Left lung (tissue), 10 donors: ENCODE data around the gene WDR72. TPM values are rescaled to one million over a fixed set of nuclear protein-coding genes. Genes with fewer than 3 reads are reported as not detected.

ENCODE experiments used
- ATAC-seq: fragments of 200-7000 bp; cut with Tn5 transposase; one replicate; pipeline ENCODE4 v1.9.1; 2020; ENCODE audit warnings: moderate library complexity
- DNase-seq, 4 donors: peaks; one replicate each; pipeline ENCODE4 v3.0.0-alpha.2; 2013 to 2020
- H3K27ac ChIP-seq, 2 donors: fragments of 200-600 bp; sonication (generic) in 1 of 2; one replicate each; pipeline versions ENCODE4 v1.5.0 to v1.8.0; 2020 to 2021
- H3K27me3 ChIP-seq, 2 donors: fragments of 200-600 bp; sonication (generic) in 1 of 2; one replicate each; pipeline versions ENCODE4 v1.5.0 to v1.8.0; 2020 to 2021
- H3K36me3 ChIP-seq, 2 donors: fragments of 200-600 bp; sonication (generic) in 1 of 2; one replicate each; pipeline versions ENCODE4 v1.5.0 to v1.8.0; 2020 to 2021
- H3K4me1 ChIP-seq, 2 donors: fragments of 200-600 bp; one replicate each; pipeline ENCODE4 v1.8.0; 2021
- H3K4me3 ChIP-seq, 2 donors: fragments of 200-600 bp; sonication (generic) in 1 of 2; one replicate each; pipeline versions ENCODE4 v1.5.0 to v1.8.0; 2020 to 2021; ENCODE audit warnings: mild to moderate bottlenecking in 1 of 2
- H3K9me3 ChIP-seq, 2 donors: fragments of 200-600 bp; sonication (generic) in 1 of 2; one replicate each; pipeline versions ENCODE4 v1.5.0 to v1.8.0; 2020 to 2021
- intact Hi-C, 2 donors: fragments of 100-400 bp; cut with DNase I; formaldehyde crosslinking; loops; one replicate each; pipeline versions ENCODE4 v1.11.2 to v1.14.2; 2022
- polyA plus RNA-seq, 6 donors: library from polyadenylated mRNA; unstranded; fragments of 120-200 nt; gene quantifications; one replicate each; pipeline ENCODE4 v1.2.1, GENCODE V29; 2013; ENCODE audit not compliant: insufficient read length in 6 of 6
- total RNA-seq, 2 donors: library from RNA; stranded (reverse); fragmentation: NEBNext Ultra II Directional; extraction: Animal tissue kit (Norgen Biotek cat#: 25700); gene quantifications; one replicate each; pipeline ENCODE4 v1.2.1, GENCODE V29; 2021
- TF ChIP-seq, protein P1 (sequence below), 2 donors: fragments of 200-600 bp; sonication (generic) in 1 of 2; IDR thresholded peaks; one replicate each; pipeline versions ENCODE4 v1.5.0 to v1.8.0; 2021; ENCODE audit warnings: antibody characterized with exemption in 2 of 2
- donor health status: DM: no; HTN: yes; CAD: no.
- donor health status: DM: no; HTN: no; CAD: no.

WDR72 gene
- total and polyA plus RNA-seq, 8 donors, result 0.73 to 6.5 (median 3.0) TPM

DNA sequence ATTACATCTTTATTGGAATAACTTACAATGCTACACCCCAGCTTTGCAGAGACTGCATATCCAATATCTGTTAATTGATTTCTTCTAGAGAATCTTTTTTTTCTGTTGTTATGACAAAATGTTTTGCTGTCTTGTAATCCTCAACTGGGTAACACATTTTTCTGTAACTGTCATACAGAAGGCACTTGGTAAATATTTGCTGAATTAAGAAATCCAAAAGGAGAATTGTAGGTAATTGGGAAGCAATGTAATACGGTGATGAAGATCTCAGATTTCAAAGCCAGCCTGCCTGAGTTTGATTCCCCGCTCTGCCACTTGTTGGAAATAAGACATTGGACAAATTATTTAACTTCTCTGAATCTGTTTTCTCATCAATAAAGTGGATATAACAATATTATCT is 169.1 kb downstream of the WDR72 start:
- Histone ChIP-seq H3K27me3 (no peaks in the 10 kb centered on the region), H3K9me3 (no peaks in the 10 kb centered on the region), H3K36me3 (no peaks in the 10 kb centered on the region), H3K4me3 (no peak overlapping the region), H3K4me1 (no peaks in the 10 kb centered on the region), H3K27ac (no peak overlapping the region)
- intact Hi-C loops, result no loop called here
- no peak for DNase-seq
- no peak for ATAC-seq
- TF ChIP-seq, protein P1, sequence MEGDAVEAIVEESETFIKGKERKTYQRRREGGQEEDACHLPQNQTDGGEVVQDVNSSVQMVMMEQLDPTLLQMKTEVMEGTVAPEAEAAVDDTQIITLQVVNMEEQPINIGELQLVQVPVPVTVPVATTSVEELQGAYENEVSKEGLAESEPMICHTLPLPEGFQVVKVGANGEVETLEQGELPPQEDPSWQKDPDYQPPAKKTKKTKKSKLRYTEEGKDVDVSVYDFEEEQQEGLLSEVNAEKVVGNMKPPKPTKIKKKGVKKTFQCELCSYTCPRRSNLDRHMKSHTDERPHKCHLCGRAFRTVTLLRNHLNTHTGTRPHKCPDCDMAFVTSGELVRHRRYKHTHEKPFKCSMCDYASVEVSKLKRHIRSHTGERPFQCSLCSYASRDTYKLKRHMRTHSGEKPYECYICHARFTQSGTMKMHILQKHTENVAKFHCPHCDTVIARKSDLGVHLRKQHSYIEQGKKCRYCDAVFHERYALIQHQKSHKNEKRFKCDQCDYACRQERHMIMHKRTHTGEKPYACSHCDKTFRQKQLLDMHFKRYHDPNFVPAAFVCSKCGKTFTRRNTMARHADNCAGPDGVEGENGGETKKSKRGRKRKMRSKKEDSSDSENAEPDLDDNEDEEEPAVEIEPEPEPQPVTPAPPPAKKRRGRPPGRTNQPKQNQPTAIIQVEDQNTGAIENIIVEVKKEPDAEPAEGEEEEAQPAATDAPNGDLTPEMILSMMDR (IDR thresholded peaks at IDR 0.05), result no peak

DNA sequence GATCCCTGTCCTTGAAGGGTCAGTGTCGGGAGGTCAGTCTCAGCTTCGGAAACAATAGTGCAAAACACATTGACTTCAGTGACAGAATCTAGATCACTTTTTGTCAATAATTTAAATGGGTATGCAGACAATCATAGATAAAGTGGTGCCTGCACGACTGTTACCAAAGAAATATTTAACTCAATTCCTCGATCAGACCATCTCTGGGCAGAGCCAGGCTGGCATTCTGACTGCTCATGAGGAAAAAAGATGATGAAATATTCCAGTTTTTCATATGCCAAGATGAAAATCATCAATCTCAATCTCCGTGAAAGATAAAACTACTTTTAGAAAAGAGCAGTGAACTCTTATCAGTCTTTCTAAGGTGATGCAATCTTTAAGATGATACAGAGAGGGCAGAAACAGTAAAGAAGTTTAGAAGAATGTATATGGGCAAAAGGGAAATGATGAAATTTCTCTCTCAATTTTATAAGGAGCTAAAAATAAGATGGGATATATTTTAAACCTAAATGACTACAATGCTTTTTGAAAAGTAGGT is 169.9 kb downstream of the WDR72 start:
- no peak for ATAC-seq
- no peaks in the 10 kb centered on the region for H3K9me3 ChIP-seq
- intact Hi-C loops, result no loop called here
- H3K27me3 ChIP-seq, result no peaks in the 10 kb centered on the region
- DNase-seq, result no peak
- no peak overlapping the region for H3K27ac ChIP-seq
- no peak overlapping the region for H3K4me3 ChIP-seq
- TF ChIP-seq, protein P1 (IDR thresholded peaks at IDR 0.05), result no peak
- no peaks in the 10 kb centered on the region for H3K36me3 ChIP-seq
- no peaks in the 10 kb centered on the region for H3K4me1 ChIP-seq

DNA sequence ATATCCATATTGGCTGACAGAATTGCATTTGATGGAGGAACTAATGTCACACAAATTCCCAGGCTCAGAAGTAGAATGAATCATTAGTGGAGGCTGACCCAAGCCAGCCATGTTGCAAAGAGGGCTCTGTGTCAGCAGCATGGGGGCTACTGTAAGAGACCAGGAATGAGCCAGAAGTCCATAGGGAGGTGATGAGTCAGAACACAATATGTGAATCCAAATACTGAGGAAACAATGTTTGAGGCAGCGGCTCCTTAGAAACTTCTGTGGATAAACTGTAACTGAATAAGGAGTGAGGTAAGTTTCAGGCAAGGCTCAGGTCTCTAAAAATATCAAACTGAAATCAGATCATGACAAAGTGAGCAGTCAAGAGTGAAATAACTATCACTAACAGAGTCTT is 170.7 kb downstream of the WDR72 start:
- Histone ChIP-seq H3K4me1 (no peaks in the 10 kb centered on the region), H3K4me3 (no peak overlapping the region), H3K9me3 (no peaks in the 10 kb centered on the region), H3K27ac (no peak overlapping the region), H3K36me3 (no peaks in the 10 kb centered on the region), H3K27me3 (no peaks in the 10 kb centered on the region)
- TF ChIP-seq, protein P1 (IDR thresholded peaks at IDR 0.05), result no peak
- intact Hi-C loops, result no loop called here
- ATAC-seq (no peak), DNase-seq (no peak)

DNA sequence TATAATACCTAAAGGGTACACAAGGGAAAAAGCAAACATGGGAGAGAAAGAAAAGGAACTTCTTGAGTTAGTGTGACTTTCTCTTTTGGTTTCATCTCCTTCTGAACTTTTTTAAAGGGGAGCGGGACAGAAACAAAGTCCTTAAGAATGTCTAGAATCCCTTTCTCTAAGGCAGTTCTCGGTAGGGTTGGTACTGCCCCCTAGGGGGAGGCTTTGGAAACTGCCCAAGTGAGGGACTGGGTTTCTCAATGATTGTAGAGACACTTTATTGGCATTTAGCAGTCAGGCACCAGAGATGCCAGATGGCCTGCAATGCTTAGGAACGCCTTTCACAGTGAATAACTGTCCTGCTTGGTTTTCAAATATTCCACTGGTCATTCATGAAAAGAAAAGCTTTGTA is 172.7 kb downstream of the WDR72 start:
- Histone ChIP-seq H3K27me3 (no peaks in the 10 kb centered on the region), H3K27ac (no peak overlapping the region), H3K9me3 (no peaks in the 10 kb centered on the region), H3K4me1 (no peaks in the 10 kb centered on the region), H3K36me3 (no peaks in the 10 kb centered on the region), H3K4me3 (no peak overlapping the region)
- intact Hi-C loops, result no loop called here
- TF ChIP-seq, protein P1 (IDR thresholded peaks at IDR 0.05), result peak; percentile 13 to 27
- peak in 2 of 4 donors; percentile 8 to 29 for DNase-seq
- peak; percentile 65 for ATAC-seq

DNA sequence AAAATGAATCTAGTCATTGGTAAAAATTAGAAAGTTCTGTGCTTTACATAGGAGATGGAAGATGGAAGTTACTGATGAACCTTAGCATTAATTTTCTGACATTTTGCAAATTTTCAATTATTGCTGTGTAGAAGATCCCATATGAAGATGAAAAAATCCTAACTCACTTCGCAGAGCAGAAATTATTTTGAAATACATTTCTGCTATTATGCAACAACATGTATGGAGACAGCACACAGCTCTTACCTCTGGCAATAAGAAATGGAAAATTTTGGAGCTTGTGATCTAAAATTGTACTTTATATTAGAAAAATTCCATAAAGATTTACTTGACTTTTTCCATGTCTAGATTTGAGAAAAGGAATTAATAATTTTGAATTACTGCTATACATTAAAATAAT is 177.9 kb downstream of the WDR72 start:
- no peak for ATAC-seq
- no peak overlapping the region for H3K27ac ChIP-seq
- H3K9me3 ChIP-seq, result no peaks in the 10 kb centered on the region
- TF ChIP-seq, protein P1 (IDR thresholded peaks at IDR 0.05), result no peak
- H3K27me3 ChIP-seq, result no peaks in the 10 kb centered on the region
- no peak for DNase-seq
- no peaks in the 10 kb centered on the region for H3K36me3 ChIP-seq
- intact Hi-C loops, result no loop called here
- H3K4me3 ChIP-seq, result no peak overlapping the region
- no peaks in the 10 kb centered on the region for H3K4me1 ChIP-seq
